GM12878 (cell line): Measurements from ENCODE around the gene HMCN1. TPM values are rescaled to one million over a fixed set of nuclear protein-coding genes. Genes with fewer than 3 reads are reported as not detected.

Experiments
- ATAC-seq: fragments of 200-7000 bp; cut with Tn5 transposase; 3 replicates; pipeline ENCODE4 v1.9.1; 2020; ENCODE audit warnings: mild to moderate bottlenecking, moderate library complexity
- BruUV-seq: library from RNA; stranded (reverse); fragments of 400-500 nt; replicated peaks from 2 replicates; lab custom pipeline; 2021; lab: Mats Ljungman, UMichigan
- CTCF ChIA-PET: fragments of 300-600 bp; sonication (Branson Sonifier 250); formaldehyde crosslinking; extraction: SDS; loops from one replicate; lab custom pipeline; 2021; ENCODE audit warnings: inconsistent platforms; lab: Yijun Ruan, JAX
- POLR2A ChIA-PET: fragments of 350-600 bp; formaldehyde crosslinking; extraction: SDS; loops from one replicate; lab custom pipeline; 2021; ENCODE audit warnings: inconsistent platforms; lab: Charles Lee
- RAD21 ChIA-PET: fragments of 300-600 bp; sonication (Branson Sonifier 250); formaldehyde crosslinking; loops from one replicate; lab custom pipeline; 2023; ENCODE audit warnings: antibody characterized with exemption; ENCODE audit not compliant: unreplicated experiment; lab: Charles Lee
- SMC1A ChIA-PET: fragments of 300-600 bp; sonication (Branson Sonifier 250); formaldehyde crosslinking; loops from one replicate; lab custom pipeline; 2023; ENCODE audit not compliant: unreplicated experiment, uncharacterized antibody; lab: Charles Lee
- DNase-seq: peaks from one replicate; pipeline ENCODE4 v3.0.0-alpha.2; 2011; ENCODE audit warnings: low read depth, low spot score
- FAIRE-seq: peaks from 3 replicates; lab custom pipeline; 2011; peaks lifted over from hg19 to GRCh38; lab: Jason Lieb, UNC
- H2AFZ ChIP-seq: 2 replicates; pipeline ENCODE4 v1.6.0; 2011; ENCODE audit warnings: low read depth, low read length, control low read depth; ENCODE audit not compliant: control insufficient read depth
- H3K27ac ChIP-seq: 2 replicates; pipeline ENCODE4 v1.5.1; 2011; ENCODE audit warnings: control low read depth; ENCODE audit not compliant: control insufficient read depth, insufficient read depth
- H3K27me3 ChIP-seq, 2 experiments: replicated peaks in 1 of 2; 2 replicates each; pipeline versions ENCODE4 v1.6.0 to v1.6.1; 2011; ENCODE audit warnings: low read length in 1 of 2; ENCODE audit not compliant: control insufficient read depth in 2 of 2, insufficient read depth in 2 of 2
- H3K36me3 ChIP-seq, 2 experiments: 2 replicates each; pipeline ENCODE4 v1.5.1; 2011; ENCODE audit warnings: low read length in 1 of 2; ENCODE audit not compliant: control insufficient read depth in 2 of 2, insufficient read depth in 2 of 2
- H3K4me1 ChIP-seq: 2 replicates; pipeline ENCODE4 v1.6.1; 2011; ENCODE audit warnings: mild to moderate bottlenecking, low read length, moderate library complexity, mixed read lengths; ENCODE audit not compliant: control insufficient read depth, insufficient read depth
- H3K4me2 ChIP-seq: 2 replicates; pipeline ENCODE4 v1.6.0; 2011; ENCODE audit warnings: control low read depth; ENCODE audit not compliant: control insufficient read depth, insufficient read depth
- H3K4me3 ChIP-seq: fragments of 200-600 bp; sonication (generic); 2 replicates; pipeline ENCODE4 v1.5.1; 2016
- H3K79me2 ChIP-seq: 2 replicates; pipeline ENCODE4 v1.6.0; 2011; ENCODE audit warnings: low read length; ENCODE audit not compliant: control insufficient read depth, insufficient read depth
- H3K9ac ChIP-seq: 2 replicates; pipeline ENCODE4 v1.8.0; 2011; ENCODE audit warnings: low read length, control low read depth, mixed read lengths; ENCODE audit not compliant: control insufficient read depth, insufficient read depth
- H3K9me3 ChIP-seq: replicated peaks from 3 replicates; pipeline ENCODE4 v1.5.1; 2011; ENCODE audit warnings: mild to moderate bottlenecking, low read length; ENCODE audit not compliant: control insufficient read depth, insufficient read depth
- H4K20me1 ChIP-seq: 2 replicates; pipeline ENCODE4 v1.6.0; 2011; ENCODE audit not compliant: control insufficient read depth, insufficient read depth
- BCL11A ChIP-seq: IDR thresholded peaks from 2 replicates; pipeline ENCODE4 v1.6.1; 2011; ENCODE audit warnings: low read depth, low read length
- CHD4 ChIP-seq: fragments of 200-600 bp; sonication (generic); IDR thresholded peaks from 2 replicates; pipeline ENCODE4 v1.6.1; 2016; ENCODE audit warnings: mild to moderate bottlenecking
- MLLT1 ChIP-seq: fragments of 450-650 bp; IDR thresholded peaks from 2 replicates; pipeline ENCODE4 v1.6.1; 2016; ENCODE audit warnings: mild to moderate bottlenecking
- MYC ChIP-seq: IDR thresholded peaks from 2 replicates; pipeline ENCODE4 v1.6.1; 2011; ENCODE audit warnings: mild to moderate bottlenecking, low read length, moderate library complexity, inconsistent platforms; ENCODE audit not compliant: insufficient read depth, insufficient replicate concordance, insufficient read length, severe bottlenecking
- POU2F2 ChIP-seq: IDR thresholded peaks from 3 replicates; pipeline ENCODE4 v1.6.1; 2011; ENCODE audit warnings: low read depth, mild to moderate bottlenecking, low read length, borderline replicate concordance
- SIN3A ChIP-seq: IDR thresholded peaks from 2 replicates; pipeline ENCODE4 v1.6.1; 2012; ENCODE audit warnings: low read depth, low read length, improper control_type of control experiment
- ZNF622 ChIP-seq: fragments of 450-650 bp; IDR thresholded peaks from 2 replicates; pipeline ENCODE4 v1.6.1; 2017; ENCODE audit warnings: mild to moderate bottlenecking, inconsistent platforms
- WGBS: methylation state at CpG from one replicate; pipeline ENCODE4 v1.1.6; 2016; ENCODE audit warnings: low lambda C conversion rate; ENCODE audit not compliant: insufficient replicate concordance, insufficient coverage; ENCODE audit errors: missing lambda C conversion rate; 5-methylcytosine and 5-hydroxymethylcytosine counted together
- in situ Hi-C: fragments of 300-500 bp; cut with MboI; formaldehyde crosslinking; loops from 9 replicates; pipeline ENCODE4 v1.14.3; 2018; ENCODE audit warnings: mixed read lengths
- intact Hi-C: fragments of 100-400 bp; cut with micrococcal nuclease; formaldehyde crosslinking; loops from one replicate; pipeline ENCODE4 v1.14.2; 2022; ENCODE audit not compliant: unreplicated experiment
- polyA plus RNA-seq, 11 experiments: library from polyadenylated mRNA; depleted of rRNA in 4 of 11; unstranded in 6 of 11; stranded (reverse) in 5 of 11; fragments of >200 nt; fragmentation: Nextera tagmentation in 4 of 11; fragmentation: Illumina TruSeq in 1 of 11; extraction: Ambion mirVana in 4 of 11; extraction: Trizol in 1 of 11; gene quantifications; 1 replicate in 1 of 11; 2 replicates in 10 of 11; pipeline versions ENCODE4 v1.2.1 to v1.2.3, GENCODE V29; 2011 to 2016; ENCODE audit warnings: inconsistent platforms in 2 of 11, missing spikeins in 2 of 11, low read depth in 1 of 11
- total RNA-seq, 4 experiments: library from RNA; depleted of rRNA in 3 of 4; stranded (reverse); fragments of >200 nt in 3 of 4; fragmentation: Illumina TruSeq in 1 of 4; extraction: Trizol in 1 of 4; gene quantifications; 2 replicates each; pipeline versions ENCODE4 v1.2.1 to v1.2.3, GENCODE V29; 2013 to 2021
- TF ChIP-seq, protein P1 (sequence below): IDR thresholded peaks from 2 replicates; pipeline ENCODE4 v1.6.1; 2011; ENCODE audit warnings: borderline replicate concordance, low read depth, mild to moderate bottlenecking, moderate library complexity, mixed read lengths, low read length; ENCODE audit not compliant: insufficient read depth; ENCODE audit errors: extremely low read length

Gene HMCN1
- total and polyA plus RNA-seq, 10 of the 15 experiments (the other 5 are each of a cell fraction or from before 2014, with no cell fraction given) = under 0.01 to 0.07 TPM; not detected in 8

GRCh38 chr1:186235696-186236095, 501.5 kb downstream of the HMCN1 start:
- ATAC-seq (no peak), FAIRE-seq (no peak), DNase-seq (no peak)
- H3K27me3 ChIP-seq = no peaks in the 10 kb centered on the region
- H3K4me1 ChIP-seq = no peaks in the 10 kb centered on the region
- WGBS = 19% methylated on average over 4 of the region's 4 CpGs
- no peaks in the 10 kb centered on the region for H4K20me1 ChIP-seq
- H3K4me3 ChIP-seq = no peak overlapping the region
- in situ Hi-C loops = no loop called here
- no peak overlapping the region for H3K4me2 ChIP-seq
- POLR2A ChIA-PET = no interaction called here
- CTCF ChIA-PET = interaction anchor here (0.9 kb wide), 1 partner anchor 71 kb away, joined by 3 read pairs; no protein-coding TSS in a partner anchor
- intact Hi-C loops = no loop called here
- BruUV-seq = no TSS peak
- RAD21 ChIA-PET = no interaction called here
- H3K9ac ChIP-seq = no peak overlapping the region
- TF ChIP-seq CHD4 (no peak), MYC (no peak), POU2F2 (no peak), MLLT1 (no peak), ZNF622 (no peak), BCL11A (no peak), SIN3A (no peak)
- TF ChIP-seq, protein P1, sequence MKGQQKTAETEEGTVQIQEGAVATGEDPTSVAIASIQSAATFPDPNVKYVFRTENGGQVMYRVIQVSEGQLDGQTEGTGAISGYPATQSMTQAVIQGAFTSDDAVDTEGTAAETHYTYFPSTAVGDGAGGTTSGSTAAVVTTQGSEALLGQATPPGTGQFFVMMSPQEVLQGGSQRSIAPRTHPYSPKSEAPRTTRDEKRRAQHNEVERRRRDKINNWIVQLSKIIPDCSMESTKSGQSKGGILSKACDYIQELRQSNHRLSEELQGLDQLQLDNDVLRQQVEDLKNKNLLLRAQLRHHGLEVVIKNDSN = no peak
- H3K27ac ChIP-seq = no peak overlapping the region
- no peaks in the 10 kb centered on the region for H3K9me3 ChIP-seq
- SMC1A ChIA-PET = no interaction called here
- H3K36me3 ChIP-seq = no peaks in the 10 kb centered on the region
- H3K79me2 ChIP-seq = no peaks in the 10 kb centered on the region
- H2AFZ ChIP-seq = no peak overlapping the region
